HepG2 (cell line): Measurements from ENCODE around the gene CDC6. TPM values are rescaled to one million over a fixed set of nuclear protein-coding genes. Genes with fewer than 3 reads are reported as not detected.

Source experiments
- GABPB1 ChIP-seq: IDR thresholded peaks from 2 replicates; pipeline ENCODE4 v1.6.1; 2016; ENCODE audit warnings: mild to moderate bottlenecking, missing genetic modification reagents, moderate library complexity, missing compliant biosample characterization
- ZMYM4 ChIP-seq: sonication (generic); formaldehyde crosslinking; IDR thresholded peaks from 2 replicates; pipeline ENCODE4 v1.8.1; 2023; ENCODE audit warnings: mild to moderate bottlenecking, missing genetic modification reagents
- polyA plus RNA-seq, 8 experiments: library from polyadenylated mRNA; depleted of rRNA in 3 of 8; stranded (reverse) in 7 of 8; unstranded in 1 of 8; fragments of >200 nt; fragmentation: Illumina TruSeq in 4 of 8; extraction: Trizol in 4 of 8; gene quantifications; 2 replicates each; pipeline versions ENCODE4 v1.2.1 to v1.2.3, GENCODE V29; 2011 to 2016; ENCODE audit warnings: low read depth in 4 of 8, missing spikeins in 1 of 8, mixed read lengths in 1 of 8; ENCODE audit not compliant: insufficient read depth in 1 of 8
- total RNA-seq, 5 experiments: library from RNA; depleted of rRNA; stranded (reverse); fragments of >200 nt; fragmentation: Illumina TruSeq; extraction: Trizol; gene quantifications; 2 replicates each; pipeline ENCODE4 v1.2.3, GENCODE V29; 2016; ENCODE audit warnings: low read depth in 1 of 5
- TF ChIP-seq, protein P1 (sequence below): sonication (generic); formaldehyde crosslinking; IDR thresholded peaks from 2 replicates; pipeline ENCODE4 v1.4.0; 2020; ENCODE audit warnings: missing genetic modification reagents, mild to moderate bottlenecking, borderline replicate concordance
- TF ChIP-seq, protein P2 (sequence below), 2 experiments: sonication (generic) in 1 of 2; formaldehyde crosslinking in 1 of 2; IDR thresholded peaks; 2 replicates each; pipeline versions ENCODE4 v1.4.0 to v1.6.1; 2016 to 2020; ENCODE audit warnings: borderline replicate concordance in 1 of 2, low read depth in 1 of 2, mild to moderate bottlenecking in 1 of 2, missing genetic modification reagents in 1 of 2

The CDC6 gene
- total and polyA plus RNA-seq, 2 of the 13 experiments (the other 11 are each of a cell fraction or from before 2014, with no cell fraction given) = 17.4 to 114 TPM

DNA sequence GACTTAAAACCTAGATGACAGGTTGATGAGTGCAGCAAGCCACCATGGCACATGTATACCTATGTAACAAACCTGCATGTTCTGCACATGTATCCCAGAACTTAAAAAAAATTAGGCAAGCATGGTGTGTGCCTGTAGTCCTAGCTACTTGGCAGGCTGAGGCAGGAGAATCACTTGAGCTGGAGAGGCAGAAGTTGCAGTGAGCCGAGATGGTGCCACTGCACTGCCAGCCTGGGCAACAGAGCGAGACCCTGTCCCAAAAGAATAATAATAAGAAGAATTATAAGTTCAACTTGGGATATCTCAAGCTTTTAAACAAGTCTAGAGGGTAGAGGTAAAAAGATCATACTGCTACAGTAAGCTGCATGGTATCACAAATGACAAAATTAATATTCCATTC, 9.8 kb downstream of the CDC6 start (continued):
- TF ChIP-seq, protein P1, sequence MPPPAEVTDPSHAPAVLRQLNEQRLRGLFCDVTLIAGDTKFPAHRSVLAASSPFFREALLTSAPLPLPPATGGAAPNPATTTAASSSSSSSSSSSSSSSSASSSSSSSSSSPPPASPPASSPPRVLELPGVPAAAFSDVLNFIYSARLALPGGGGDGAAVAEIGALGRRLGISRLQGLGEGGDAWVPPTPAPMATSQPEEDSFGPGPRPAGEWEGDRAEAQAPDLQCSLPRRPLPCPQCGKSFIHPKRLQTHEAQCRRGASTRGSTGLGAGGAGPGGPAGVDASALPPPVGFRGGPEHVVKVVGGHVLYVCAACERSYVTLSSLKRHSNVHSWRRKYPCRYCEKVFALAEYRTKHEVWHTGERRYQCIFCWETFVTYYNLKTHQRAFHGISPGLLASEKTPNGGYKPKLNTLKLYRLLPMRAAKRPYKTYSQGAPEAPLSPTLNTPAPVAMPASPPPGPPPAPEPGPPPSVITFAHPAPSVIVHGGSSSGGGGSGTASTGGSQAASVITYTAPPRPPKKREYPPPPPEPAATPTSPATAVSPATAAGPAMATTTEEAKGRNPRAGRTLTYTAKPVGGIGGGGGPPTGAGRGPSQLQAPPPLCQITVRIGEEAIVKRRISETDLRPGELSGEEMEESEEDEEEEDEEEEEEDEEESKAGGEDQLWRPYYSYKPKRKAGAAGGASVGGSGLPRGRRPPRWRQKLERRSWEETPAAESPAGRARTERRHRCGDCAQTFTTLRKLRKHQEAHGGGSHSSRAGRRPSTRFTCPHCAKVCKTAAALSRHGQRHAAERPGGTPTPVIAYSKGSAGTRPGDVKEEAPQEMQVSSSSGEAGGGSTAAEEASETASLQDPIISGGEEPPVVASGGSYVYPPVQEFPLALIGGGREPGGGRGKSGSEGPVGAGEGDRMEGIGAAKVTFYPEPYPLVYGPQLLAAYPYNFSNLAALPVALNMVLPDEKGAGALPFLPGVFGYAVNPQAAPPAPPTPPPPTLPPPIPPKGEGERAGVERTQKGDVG (CRISPR knock-in tag) = no peak
- TF ChIP-seq ZMYM4 (CRISPR knock-in tag) (no peak), GABPB1 (CRISPR knock-in tag) (no peak)
- TF ChIP-seq, protein P2, sequence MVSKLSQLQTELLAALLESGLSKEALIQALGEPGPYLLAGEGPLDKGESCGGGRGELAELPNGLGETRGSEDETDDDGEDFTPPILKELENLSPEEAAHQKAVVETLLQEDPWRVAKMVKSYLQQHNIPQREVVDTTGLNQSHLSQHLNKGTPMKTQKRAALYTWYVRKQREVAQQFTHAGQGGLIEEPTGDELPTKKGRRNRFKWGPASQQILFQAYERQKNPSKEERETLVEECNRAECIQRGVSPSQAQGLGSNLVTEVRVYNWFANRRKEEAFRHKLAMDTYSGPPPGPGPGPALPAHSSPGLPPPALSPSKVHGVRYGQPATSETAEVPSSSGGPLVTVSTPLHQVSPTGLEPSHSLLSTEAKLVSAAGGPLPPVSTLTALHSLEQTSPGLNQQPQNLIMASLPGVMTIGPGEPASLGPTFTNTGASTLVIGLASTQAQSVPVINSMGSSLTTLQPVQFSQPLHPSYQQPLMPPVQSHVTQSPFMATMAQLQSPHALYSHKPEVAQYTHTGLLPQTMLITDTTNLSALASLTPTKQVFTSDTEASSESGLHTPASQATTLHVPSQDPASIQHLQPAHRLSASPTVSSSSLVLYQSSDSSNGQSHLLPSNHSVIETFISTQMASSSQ (IDR thresholded peaks at IDR 0.05; ENCODE audit: low read depth) = no peak
- TF ChIP-seq, protein P2 (CRISPR knock-in tag; IDR thresholded peaks at IDR 0.05; ENCODE audit: borderline replicate concordance) = no peak
